Cardiac muscle cell (in vitro differentiated cells and primary cell): Measurements from ENCODE around the gene RASGRP1. TPM values are rescaled to one million over a fixed set of nuclear protein-coding genes. Genes with fewer than 3 reads are reported as not detected.
A peak's percentile ranks its signal among the peaks of the same experiment; 100 is the strongest.

Source experiments
- DNase-seq, 2 donors: peaks; one replicate each; pipeline versions ENCODE4 v3.0.0 to v3.0.0-alpha.2; 2010 to 2017; ENCODE audit warnings: low read depth in 1 of 2, low spot score in 1 of 2
- H3K27ac ChIP-seq: fragments of 200-600 bp; sonication (generic); 2 replicates; pipeline ENCODE4 v1.5.1; 2016
- H3K27me3 ChIP-seq: fragments of 200-600 bp; sonication (generic); 2 replicates; pipeline ENCODE4 v1.6.0; 2016; ENCODE audit warnings: control low read depth
- H3K36me3 ChIP-seq: fragments of 200-600 bp; sonication (generic); 2 replicates; pipeline ENCODE4 v1.5.1; 2016; ENCODE audit warnings: control low read depth
- H3K4me1 ChIP-seq: fragments of 200-600 bp; sonication (generic); 2 replicates; pipeline ENCODE4 v1.8.1; 2017; ENCODE audit warnings: low read depth, mild to moderate bottlenecking, mixed run types
- H3K4me3 ChIP-seq: fragments of 200-600 bp; sonication (generic); 2 replicates; pipeline ENCODE4 v1.5.1; 2016; ENCODE audit warnings: mild to moderate bottlenecking
- H3K9me3 ChIP-seq: fragments of 200-600 bp; sonication (generic); 2 replicates; pipeline ENCODE4 v1.5.1; 2017; ENCODE audit warnings: low read depth, mild to moderate bottlenecking, control low read depth
- polyA plus RNA-seq: library from polyadenylated mRNA; unstranded; fragments of >200 nt; fragmentation: Nextera tagmentation; extraction: Ambion mirVana; gene quantifications from 2 replicates; pipeline ENCODE4 v1.2.1, GENCODE V29; 2016
- total RNA-seq: library from RNA; depleted of rRNA; stranded (reverse); fragments of >200 nt; gene quantifications from 2 replicates; pipeline ENCODE4 v1.2.3, GENCODE V29; 2016
- TF ChIP-seq, protein P1 (sequence below): IDR thresholded peaks from 2 replicates; pipeline ENCODE4 v1.5.1; 2012; ENCODE audit warnings: low read depth, mild to moderate bottlenecking, low read length

RASGRP1 gene
- total and polyA plus RNA-seq, 2 experiments from 2014 or later, result 1.1 to 4.5 TPM

GRCh38 chr15:38536201-38536676, 28.4 kb downstream of the RASGRP1 start:
- peak in 1 of 2 donors; percentile 93 for DNase-seq

GRCh38 chr15:38535491-38536200, 29.0 kb downstream of the RASGRP1 start:
- H3K27ac ChIP-seq, result no peak overlapping the region
- DNase-seq, result no peak

More at GRCh38 chr15:38536201-38536676, 28.4 kb downstream of the RASGRP1 start:
- H3K27ac ChIP-seq, result no peak overlapping the region
- no peaks in the 10 kb centered on the region for H3K36me3 ChIP-seq
- no peaks in the 10 kb centered on the region for H3K27me3 ChIP-seq
- H3K4me3 ChIP-seq, result no peak overlapping the region
- no peaks in the 10 kb centered on the region for H3K9me3 ChIP-seq
- H3K4me1 ChIP-seq, result no peaks in the 10 kb centered on the region
- TF ChIP-seq, protein P1, sequence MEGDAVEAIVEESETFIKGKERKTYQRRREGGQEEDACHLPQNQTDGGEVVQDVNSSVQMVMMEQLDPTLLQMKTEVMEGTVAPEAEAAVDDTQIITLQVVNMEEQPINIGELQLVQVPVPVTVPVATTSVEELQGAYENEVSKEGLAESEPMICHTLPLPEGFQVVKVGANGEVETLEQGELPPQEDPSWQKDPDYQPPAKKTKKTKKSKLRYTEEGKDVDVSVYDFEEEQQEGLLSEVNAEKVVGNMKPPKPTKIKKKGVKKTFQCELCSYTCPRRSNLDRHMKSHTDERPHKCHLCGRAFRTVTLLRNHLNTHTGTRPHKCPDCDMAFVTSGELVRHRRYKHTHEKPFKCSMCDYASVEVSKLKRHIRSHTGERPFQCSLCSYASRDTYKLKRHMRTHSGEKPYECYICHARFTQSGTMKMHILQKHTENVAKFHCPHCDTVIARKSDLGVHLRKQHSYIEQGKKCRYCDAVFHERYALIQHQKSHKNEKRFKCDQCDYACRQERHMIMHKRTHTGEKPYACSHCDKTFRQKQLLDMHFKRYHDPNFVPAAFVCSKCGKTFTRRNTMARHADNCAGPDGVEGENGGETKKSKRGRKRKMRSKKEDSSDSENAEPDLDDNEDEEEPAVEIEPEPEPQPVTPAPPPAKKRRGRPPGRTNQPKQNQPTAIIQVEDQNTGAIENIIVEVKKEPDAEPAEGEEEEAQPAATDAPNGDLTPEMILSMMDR, result no peak

GRCh38 chr15:38534691-38535090, 29.9 kb downstream of the RASGRP1 start:
- Histone ChIP-seq H3K9me3 (no peaks in the 10 kb centered on the region), H3K4me1 (no peaks in the 10 kb centered on the region), H3K27me3 (no peaks in the 10 kb centered on the region), H3K4me3 (no peak overlapping the region), H3K27ac (no peak overlapping the region), H3K36me3 (no peaks in the 10 kb centered on the region)
- DNase-seq, result no peak
- TF ChIP-seq, protein P1, result no peak

More at GRCh38 chr15:38535491-38536200, 29.0 kb downstream of the RASGRP1 start:
- no peaks in the 10 kb centered on the region for H3K36me3 ChIP-seq
- TF ChIP-seq, protein P1, result no peak
- H3K27me3 ChIP-seq, result no peaks in the 10 kb centered on the region
- H3K4me3 ChIP-seq, result no peak overlapping the region
- no peaks in the 10 kb centered on the region for H3K9me3 ChIP-seq
- no peaks in the 10 kb centered on the region for H3K4me1 ChIP-seq

DNA sequence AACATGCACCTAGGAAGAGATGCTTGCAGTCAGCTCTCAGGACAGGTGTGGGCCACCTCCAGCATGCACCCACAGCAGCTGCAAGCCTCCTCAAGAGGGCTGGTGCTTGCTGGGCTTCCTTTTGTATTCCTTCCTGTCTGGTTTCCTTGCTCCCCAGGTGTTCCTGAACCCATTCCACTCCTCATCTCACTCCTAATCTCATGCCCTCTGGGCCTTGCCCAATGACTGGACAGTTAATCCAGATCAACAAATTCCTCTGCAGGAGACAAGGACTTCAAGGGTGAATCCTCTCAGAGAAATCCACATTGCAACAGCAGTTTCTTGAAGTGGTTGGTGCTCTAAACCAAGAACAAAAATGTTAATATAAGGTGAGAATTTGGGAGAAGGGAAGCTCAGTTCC, 30.7 kb downstream of the RASGRP1 start:
- Histone ChIP-seq H3K9me3 (no peaks in the 10 kb centered on the region), H3K27me3 (no peaks in the 10 kb centered on the region), H3K4me1 (no peaks in the 10 kb centered on the region), H3K27ac (no peak overlapping the region), H3K36me3 (no peaks in the 10 kb centered on the region), H3K4me3 (no peak overlapping the region)
- TF ChIP-seq, protein P1, result no peak
- DNase-seq, result no peak

DNA sequence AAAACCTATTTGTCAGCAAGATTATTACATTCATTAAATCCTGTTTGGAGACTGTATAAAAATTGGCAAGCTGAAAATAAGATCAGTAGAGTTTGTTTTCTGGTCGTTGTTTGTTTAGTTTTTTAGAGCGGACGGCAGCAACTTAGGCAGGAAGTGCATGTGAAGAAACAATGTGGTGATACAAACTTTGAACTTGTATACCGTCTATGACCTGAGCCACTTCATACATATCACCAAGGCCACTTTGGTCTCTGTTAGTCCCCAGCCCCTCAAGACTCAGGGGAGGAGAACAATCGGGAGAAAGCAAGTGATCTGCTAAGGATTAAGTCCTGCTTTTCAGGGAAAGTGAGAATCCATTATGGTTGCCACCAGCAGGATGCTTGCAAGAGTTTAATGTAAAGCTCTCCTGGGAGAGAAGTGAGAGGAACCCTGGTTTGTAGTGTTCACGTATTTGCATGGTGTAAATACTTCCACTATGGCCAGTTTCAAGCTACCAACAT, 31.1 kb downstream of the RASGRP1 start:
- TF ChIP-seq, protein P1, result no peak
- Histone ChIP-seq H3K27me3 (no peaks in the 10 kb centered on the region), H3K36me3 (no peaks in the 10 kb centered on the region)

More for the DNA sequence above, 31.1 kb downstream of the RASGRP1 start:
- H3K9me3 ChIP-seq, result no peaks in the 10 kb centered on the region
- no peak for DNase-seq
- no peak overlapping the region for H3K27ac ChIP-seq
- H3K4me3 ChIP-seq, result no peak overlapping the region
- H3K4me1 ChIP-seq, result no peaks in the 10 kb centered on the region
